A673 (cell line): ENCODE data around the gene ULK1. TPM values are rescaled to one million over a fixed set of nuclear protein-coding genes. Genes with fewer than 3 reads are reported as not detected.

Experiments
- BruUV-seq: library from RNA; stranded (reverse); fragments of 400-500 nt; replicated peaks from 2 replicates; lab custom pipeline; 2021; lab: Mats Ljungman, UMichigan
- CTCF ChIA-PET: fragments of 300-600 bp; sonication (Branson Sonifier 250); formaldehyde crosslinking; loops from one replicate; lab custom pipeline; 2022; ENCODE audit warnings: antibody characterized with exemption; lab: Charles Lee
- POLR2A ChIA-PET: fragments of 300-600 bp; sonication (Branson Sonifier 250); formaldehyde crosslinking; loops from one replicate; lab custom pipeline; 2022; ENCODE audit warnings: antibody characterized with exemption; ENCODE audit not compliant: low non-redundant PET; lab: Charles Lee
- DNase-seq: peaks from one replicate; pipeline ENCODE4 v3.0.0-alpha.2; 2015; ENCODE audit warnings: low spot score
- H3K27ac ChIP-seq: fragments of 200-600 bp; sonication (generic); 2 replicates; pipeline ENCODE4 v1.5.1; 2016; ENCODE audit warnings: mixed run types, low read depth, mild to moderate bottlenecking, mixed read lengths, antibody characterized with exemption, low read length; ENCODE audit not compliant: poor library complexity, severe bottlenecking
- H3K27me3 ChIP-seq: fragments of 200-600 bp; sonication (generic); replicated peaks from 2 replicates; pipeline ENCODE4 v1.6.1; 2017; ENCODE audit warnings: mixed run types, low read depth, mild to moderate bottlenecking, mixed read lengths, antibody characterized with exemption, low read length; ENCODE audit not compliant: insufficient read depth, poor library complexity
- H3K36me3 ChIP-seq: fragments of 200-600 bp; sonication (generic); 2 replicates; pipeline ENCODE4 v1.6.1; 2016; ENCODE audit warnings: mixed run types, mild to moderate bottlenecking, mixed read lengths, antibody characterized with exemption, low read length; ENCODE audit not compliant: insufficient read depth, poor library complexity, severe bottlenecking
- H3K4me1 ChIP-seq: fragments of 200-600 bp; sonication (generic); 2 replicates; pipeline ENCODE4 v1.6.1; 2017; ENCODE audit warnings: mixed run types, mild to moderate bottlenecking, mixed read lengths, antibody characterized with exemption, low read length; ENCODE audit not compliant: insufficient read depth, poor library complexity, severe bottlenecking
- H3K4me3 ChIP-seq: fragments of 200-600 bp; sonication (generic); 2 replicates; pipeline ENCODE4 v1.5.1; 2016; ENCODE audit warnings: low read depth, mixed run types, mild to moderate bottlenecking, mixed read lengths, low read length; ENCODE audit not compliant: poor library complexity, severe bottlenecking
- H3K9me3 ChIP-seq: fragments of 200-600 bp; sonication (generic); 2 replicates; pipeline ENCODE4 v1.6.1; 2016; ENCODE audit warnings: mixed run types, low read depth, mild to moderate bottlenecking, mixed read lengths, antibody characterized with exemption, low read length; ENCODE audit not compliant: poor library complexity, severe bottlenecking
- EZH2 ChIP-seq: fragments of 200-600 bp; sonication (generic); IDR thresholded peaks from 2 replicates; pipeline ENCODE4 v1.6.1; 2017; ENCODE audit warnings: borderline replicate concordance, low read depth, mild to moderate bottlenecking, mixed read lengths, antibody characterized with exemption, low read length; ENCODE audit not compliant: poor library complexity, severe bottlenecking
- intact Hi-C: fragments of 100-400 bp; cut with micrococcal nuclease; formaldehyde crosslinking; loops from one replicate; pipeline ENCODE4 v1.10.0; 2022; ENCODE audit not compliant: unreplicated experiment
- total RNA-seq: library from RNA; stranded (reverse); gene quantifications from 2 replicates; pipeline ENCODE4 v1.2.3, GENCODE V29; 2021
- TF ChIP-seq, protein P1 (sequence below): fragments of 300-800, 200-600 bp; sonication (generic); conservative IDR thresholded peaks from 2 replicates; pipeline ENCODE4 v1.5.1; 2017; ENCODE audit warnings: low read depth, mild to moderate bottlenecking, antibody characterized with exemption, low read length, moderate library complexity, mixed read lengths

Gene ULK1
- total RNA-seq, 1 experiment from 2014 or later, result 57.3 TPM

DNA sequence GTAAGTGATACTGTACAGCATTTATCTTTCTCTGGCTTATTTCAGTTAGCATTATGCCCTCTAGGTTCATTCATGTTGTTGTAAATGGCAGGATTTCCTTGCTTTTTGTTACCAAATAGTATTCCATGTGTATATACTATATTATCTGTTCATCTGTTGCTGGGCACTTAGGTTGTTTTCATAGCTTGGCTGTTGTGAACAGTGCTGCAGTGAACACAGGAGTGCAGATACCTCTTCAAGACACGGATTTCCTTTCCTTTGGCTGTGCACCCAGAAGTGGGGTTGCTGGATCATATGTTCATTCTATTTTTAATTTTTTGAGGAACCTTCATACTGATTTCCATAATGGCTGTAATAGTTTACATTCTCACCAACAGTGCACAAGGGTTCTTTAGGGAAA is 76.8 kb downstream of the ULK1 start:
- Histone ChIP-seq H3K9me3 (no peaks in the 10 kb centered on the region), H3K4me1 (no peaks in the 10 kb centered on the region), H3K27ac (no peak overlapping the region), H3K27me3 (no peaks in the 10 kb centered on the region), H3K36me3 (no peaks in the 10 kb centered on the region), H3K4me3 (no peak overlapping the region)
- CTCF ChIA-PET, result no interaction called here
- intact Hi-C loops, result no loop called here
- no TSS peak for BruUV-seq
- POLR2A ChIA-PET, result no interaction called here
- DNase-seq, result no peak
- TF ChIP-seq, protein P1, sequence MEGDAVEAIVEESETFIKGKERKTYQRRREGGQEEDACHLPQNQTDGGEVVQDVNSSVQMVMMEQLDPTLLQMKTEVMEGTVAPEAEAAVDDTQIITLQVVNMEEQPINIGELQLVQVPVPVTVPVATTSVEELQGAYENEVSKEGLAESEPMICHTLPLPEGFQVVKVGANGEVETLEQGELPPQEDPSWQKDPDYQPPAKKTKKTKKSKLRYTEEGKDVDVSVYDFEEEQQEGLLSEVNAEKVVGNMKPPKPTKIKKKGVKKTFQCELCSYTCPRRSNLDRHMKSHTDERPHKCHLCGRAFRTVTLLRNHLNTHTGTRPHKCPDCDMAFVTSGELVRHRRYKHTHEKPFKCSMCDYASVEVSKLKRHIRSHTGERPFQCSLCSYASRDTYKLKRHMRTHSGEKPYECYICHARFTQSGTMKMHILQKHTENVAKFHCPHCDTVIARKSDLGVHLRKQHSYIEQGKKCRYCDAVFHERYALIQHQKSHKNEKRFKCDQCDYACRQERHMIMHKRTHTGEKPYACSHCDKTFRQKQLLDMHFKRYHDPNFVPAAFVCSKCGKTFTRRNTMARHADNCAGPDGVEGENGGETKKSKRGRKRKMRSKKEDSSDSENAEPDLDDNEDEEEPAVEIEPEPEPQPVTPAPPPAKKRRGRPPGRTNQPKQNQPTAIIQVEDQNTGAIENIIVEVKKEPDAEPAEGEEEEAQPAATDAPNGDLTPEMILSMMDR, result no peak
- no peak for TF ChIP-seq EZH2

Other genes with a start within 250 kb of the ULK1 start
- gene SFSWAP, start 183.5 kb upstream of the ULK1 start, total RNA-seq, result 65.4 and 66.4 TPM in 2 replicates
- 12.6 and 14.9 TPM in 2 replicates for gene MMP17, start 66.2 kb upstream of the ULK1 start, total RNA-seq
- gene PUS1, start 34.7 kb downstream of the ULK1 start, total RNA-seq, result 83.3 and 103 TPM in 2 replicates
- 80.1 and 91.4 TPM in 2 replicates for gene EP400, start 55.3 kb downstream of the ULK1 start, total RNA-seq
- gene DDX51, start 249.7 kb downstream of the ULK1 start, total RNA-seq, result 35.4 and 38.9 TPM in 2 replicates
- 43.0 and 46.9 TPM in 2 replicates for gene NOC4L, start 249.8 kb downstream of the ULK1 start, total RNA-seq